Measurements from ENCODE around the gene GPBP1. TPM values are rescaled to one million over a fixed set of nuclear protein-coding genes. Genes with fewer than 3 reads are reported as not detected.

The GPBP1 gene
- total RNA-seq, 1 experiment from 2014 or later = 69.5 TPM

DNA sequence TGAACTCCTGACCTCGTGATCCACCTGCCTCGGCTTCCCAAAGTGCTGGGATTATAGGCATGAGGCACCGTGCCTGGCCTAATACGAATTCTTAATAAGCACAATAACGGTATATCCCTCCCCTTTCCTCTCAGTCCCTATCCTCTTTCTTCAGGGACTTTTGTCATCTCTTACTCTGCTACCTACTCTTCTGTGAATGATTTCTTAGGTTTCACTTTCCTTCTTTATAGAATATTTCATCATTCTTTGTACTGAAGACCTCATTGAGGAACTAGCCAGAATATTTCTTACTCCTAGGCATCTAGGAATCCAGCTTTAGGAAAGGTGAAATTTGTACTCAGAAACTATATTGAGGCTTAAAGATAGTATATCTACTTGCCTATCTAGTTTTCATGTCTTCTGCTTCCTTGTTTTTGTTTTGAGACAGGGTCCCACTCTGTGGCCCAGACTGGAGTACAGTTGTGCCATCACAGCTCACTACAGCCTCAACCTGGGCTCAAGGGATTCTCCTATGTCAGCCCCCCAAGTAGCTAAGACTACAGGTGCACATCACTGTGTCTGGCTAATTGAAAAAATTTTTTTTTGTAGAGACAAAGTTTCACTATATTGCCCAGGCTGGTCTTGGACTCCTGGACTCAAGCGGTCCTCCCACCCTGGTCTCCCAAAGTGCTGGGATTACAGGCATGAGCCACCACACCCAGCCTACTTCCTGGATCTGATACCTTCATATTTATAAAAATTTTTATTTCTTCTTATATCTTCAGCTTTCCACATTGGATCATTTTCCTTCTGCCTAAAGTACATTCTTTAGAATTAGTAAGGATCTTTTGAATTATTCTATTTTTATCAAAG is 69.7 kb downstream of the GPBP1 start:
- peaks cover 35% of the 10 kb centered on the region for H3K79me2 ChIP-seq (ENCODE audit: insufficient read depth, low read length)
- no peak overlapping the region for H3K27ac ChIP-seq (ENCODE audit: low read depth, low read length)
- POLR2A ChIA-PET = no interaction called here
- no peaks in the 10 kb centered on the region for H3K27me3 ChIP-seq (ENCODE audit: insufficient read depth, low read length)
- TF ChIP-seq ZNF274 (IDR thresholded peaks at IDR 0.05; ENCODE audit: low read depth, low read length) (no peak), EGR1 (IDR thresholded peaks at IDR 0.05; ENCODE audit: low read depth) (no peak), JUND (IDR thresholded peaks at IDR 0.05) (no peak)
- TF ChIP-seq, protein P1, sequence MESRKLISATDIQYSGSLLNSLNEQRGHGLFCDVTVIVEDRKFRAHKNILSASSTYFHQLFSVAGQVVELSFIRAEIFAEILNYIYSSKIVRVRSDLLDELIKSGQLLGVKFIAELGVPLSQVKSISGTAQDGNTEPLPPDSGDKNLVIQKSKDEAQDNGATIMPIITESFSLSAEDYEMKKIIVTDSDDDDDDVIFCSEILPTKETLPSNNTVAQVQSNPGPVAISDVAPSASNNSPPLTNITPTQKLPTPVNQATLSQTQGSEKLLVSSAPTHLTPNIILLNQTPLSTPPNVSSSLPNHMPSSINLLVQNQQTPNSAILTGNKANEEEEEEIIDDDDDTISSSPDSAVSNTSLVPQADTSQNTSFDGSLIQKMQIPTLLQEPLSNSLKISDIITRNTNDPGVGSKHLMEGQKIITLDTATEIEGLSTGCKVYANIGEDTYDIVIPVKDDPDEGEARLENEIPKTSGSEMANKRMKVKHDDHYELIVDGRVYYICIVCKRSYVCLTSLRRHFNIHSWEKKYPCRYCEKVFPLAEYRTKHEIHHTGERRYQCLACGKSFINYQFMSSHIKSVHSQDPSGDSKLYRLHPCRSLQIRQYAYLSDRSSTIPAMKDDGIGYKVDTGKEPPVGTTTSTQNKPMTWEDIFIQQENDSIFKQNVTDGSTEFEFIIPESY (IDR thresholded peaks at IDR 0.05; ENCODE audit: extremely low read depth, insufficient replicate concordance, low read length) = no peak
- H3K4me3 ChIP-seq (replicated peaks in 1 of 2; ENCODE audit: low read depth in 1 of 2, low read length in 2 of 2) = no peak overlapping the region
- CTCF ChIA-PET = no interaction called here
- ATAC-seq (no peak), DNase-seq (ENCODE audit: low read depth, low spot score) (no peak)
- no peak overlapping the region for H2AFZ ChIP-seq (ENCODE audit: low read depth, low read length, poor library complexity, severe bottlenecking)
- no peaks in the 10 kb centered on the region for H3K4me1 ChIP-seq (ENCODE audit: control insufficient read depth in 1 of 2, insufficient read depth in 2 of 2, low read length in 2 of 2)
- 0 out of 2 replicates have a peak, but pooled peaks cover 5% of the 10 kb centered on the region for H4K20me1 ChIP-seq (ENCODE audit: insufficient read depth)
- peaks cover 9 to 19% of the 10 kb centered on the region in 2 experiments; a peak in 3 of 4 replicates for H3K36me3 ChIP-seq (ENCODE audit: control insufficient read depth in 1 of 2, insufficient read depth in 2 of 2, low read length in 2 of 2)
- H3K4me2 ChIP-seq (ENCODE audit: low read length) = no peak overlapping the region
- BruUV-seq (replicated peaks) = no TSS peak
- no peak overlapping the region for H3K9ac ChIP-seq (ENCODE audit: low read length)
- RAD21 ChIA-PET (ENCODE audit: low non-redundant PET in 1 of 2, low total read pairs in 2 of 2, uncharacterized antibody in 2 of 2, unreplicated experiment in 2 of 2) = no interaction called here
- no peaks in the 10 kb centered on the region for H3K9me3 ChIP-seq (ENCODE audit: control insufficient read depth in 1 of 2, insufficient read depth in 1 of 2, low read depth in 1 of 2, low read length in 2 of 2)
- no peaks in the 10 kb centered on the region for H3K9me2 ChIP-seq (ENCODE audit: insufficient read depth)
- intact Hi-C loops (cut with micrococcal nuclease) = no loop called here

DNA sequence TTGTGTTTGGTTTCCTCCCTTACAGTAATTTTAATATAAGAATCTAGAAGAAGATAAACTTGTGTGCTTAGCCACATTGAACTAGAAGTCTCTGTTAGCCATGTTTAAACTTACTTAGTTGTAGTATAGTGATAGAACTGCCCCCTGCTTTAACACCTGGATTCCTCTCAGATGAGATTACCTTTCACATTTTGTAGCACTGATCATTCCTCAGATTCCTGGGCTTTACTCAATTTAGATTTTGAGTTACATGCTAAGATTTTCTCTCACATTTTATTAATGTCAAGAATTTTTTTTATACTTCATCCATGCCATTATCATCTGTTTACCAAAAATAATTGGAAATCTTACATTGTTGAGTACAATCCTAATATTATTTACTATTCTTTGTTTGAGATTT is 70.5 kb downstream of the GPBP1 start:
- TF ChIP-seq RAD21 (IDR thresholded peaks at IDR 0.05; ENCODE audit: low read depth) (no peak), JUND (IDR thresholded peaks at IDR 0.05) (no peak)
- Histone ChIP-seq H3K4me2 (ENCODE audit: low read length) (no peak overlapping the region), H4K20me1 (ENCODE audit: insufficient read depth) (0 out of 2 replicates have a peak, but pooled peaks cover 5% of the 10 kb centered on the region), H3K27ac (ENCODE audit: low read depth, low read length) (no peak overlapping the region), H3K27me3 (ENCODE audit: insufficient read depth, low read length) (no peaks in the 10 kb centered on the region), H3K9me3 (ENCODE audit: control insufficient read depth in 1 of 2, insufficient read depth in 1 of 2, low read depth in 1 of 2, low read length in 2 of 2) (no peaks in the 10 kb centered on the region), H3K4me3 (replicated peaks in 1 of 2; ENCODE audit: low read depth in 1 of 2, low read length in 2 of 2) (no peak overlapping the region), H3K9me2 (ENCODE audit: insufficient read depth) (no peaks in the 10 kb centered on the region), H3K4me1 (ENCODE audit: control insufficient read depth in 1 of 2, insufficient read depth in 2 of 2, low read length in 2 of 2) (no peaks in the 10 kb centered on the region), H2AFZ (ENCODE audit: low read depth, low read length, poor library complexity, severe bottlenecking) (no peak overlapping the region), H3K9ac (ENCODE audit: low read length) (no peak overlapping the region), H3K79me2 (ENCODE audit: insufficient read depth, low read length) (peaks cover 28% of the 10 kb centered on the region), H3K36me3 (ENCODE audit: control insufficient read depth in 1 of 2, insufficient read depth in 2 of 2, low read length in 2 of 2) (peaks cover 9 to 20% of the 10 kb centered on the region in 2 experiments; a peak in 3 of 4 replicates)
- intact Hi-C loops (cut with micrococcal nuclease) = no loop called here
- BruUV-seq (replicated peaks) = no TSS peak
- no peak for ATAC-seq
- ChIA-PET RAD21 (ENCODE audit: low non-redundant PET in 1 of 2, low total read pairs in 2 of 2, uncharacterized antibody in 2 of 2, unreplicated experiment in 2 of 2) (no interaction called here), POLR2A (no interaction called here), CTCF (no interaction called here)
- no peak for DNase-seq (ENCODE audit: low read depth, low spot score)
